ENCODE data around the gene SOHLH2. TPM values are rescaled to one million over a fixed set of nuclear protein-coding genes. Genes with fewer than 3 reads are reported as not detected.
A peak's percentile ranks its signal among the peaks of the same experiment; 100 is the strongest.

The SOHLH2 gene
- total and polyA plus RNA-seq, 2 experiments from 2014 or later, result 3.0 to 7.0 TPM

- no peaks in the 10 kb centered on the region for H3K4me1 ChIP-seq (ENCODE audit: low read depth)
- no peaks in the 10 kb centered on the region for H3K36me3 ChIP-seq
- no peak overlapping the region for H3K27ac ChIP-seq
- DNase-seq (ENCODE audit: low read depth in 1 of 2, low spot score in 1 of 2), result no peak
- no peak for TF ChIP-seq CTCF (IDR thresholded peaks at IDR 0.05; ENCODE audit: low read depth, low read length)
- H3K9me3 ChIP-seq (ENCODE audit: low read depth), result no peaks in the 10 kb centered on the region
- no peak overlapping the region for H3K4me3 ChIP-seq
- H3K27me3 ChIP-seq, result no peaks in the 10 kb centered on the region
These were observed 48.3 kb downstream of the SOHLH2 start for GRCh38 chr13:36166046-36166445.

- no peak overlapping the region for H3K27ac ChIP-seq
- no peak for TF ChIP-seq CTCF (IDR thresholded peaks at IDR 0.05; ENCODE audit: low read depth, low read length)
- H3K9me3 ChIP-seq (ENCODE audit: low read depth), result no peaks in the 10 kb centered on the region
- H3K27me3 ChIP-seq, result no peaks in the 10 kb centered on the region
- no peaks in the 10 kb centered on the region for H3K36me3 ChIP-seq
- H3K4me1 ChIP-seq (ENCODE audit: low read depth), result no peaks in the 10 kb centered on the region
- DNase-seq (ENCODE audit: low read depth in 1 of 2, low spot score in 1 of 2), result peak; percentile 57 to 89
- H3K4me3 ChIP-seq, result no peak overlapping the region
These were observed 50.5 kb downstream of the SOHLH2 start for GRCh38 chr13:36163809-36164308.

- H3K9me3 ChIP-seq (ENCODE audit: low read depth), result no peaks in the 10 kb centered on the region
- no peak for TF ChIP-seq CTCF (IDR thresholded peaks at IDR 0.05; ENCODE audit: low read depth, low read length)
- no peaks in the 10 kb centered on the region for H3K4me1 ChIP-seq (ENCODE audit: low read depth)
- H3K4me3 ChIP-seq, result no peak overlapping the region
- DNase-seq (ENCODE audit: low read depth in 1 of 2, low spot score in 1 of 2), result no peak
- H3K36me3 ChIP-seq, result no peaks in the 10 kb centered on the region
- H3K27me3 ChIP-seq, result no peaks in the 10 kb centered on the region
- H3K27ac ChIP-seq, result no peak overlapping the region
These were observed 51.1 kb downstream of the SOHLH2 start for GRCh38 chr13:36163286-36163685.

- no peaks in the 10 kb centered on the region for H3K9me3 ChIP-seq (ENCODE audit: low read depth)
- peaks cover 3% of the 10 kb centered on the region for H3K27me3 ChIP-seq
- TF ChIP-seq CTCF (IDR thresholded peaks at IDR 0.05; ENCODE audit: low read depth, low read length), result no peak
- peaks cover 2% of the 10 kb centered on the region for H3K4me1 ChIP-seq (ENCODE audit: low read depth)
- H3K36me3 ChIP-seq, result no peaks in the 10 kb centered on the region
- H3K4me3 ChIP-seq, result no peak overlapping the region
- DNase-seq (ENCODE audit: low read depth in 1 of 2, low spot score in 1 of 2), result no peak
- no peak overlapping the region for H3K27ac ChIP-seq
These were observed 54.1 kb downstream of the SOHLH2 start for GRCh38 chr13:36160297-36160696.

GRCh38 chr13:36158611-36159010 is 55.7 kb downstream of the SOHLH2 start:
- DNase-seq (ENCODE audit: low read depth in 1 of 2, low spot score in 1 of 2), result no peak
- H3K4me1 ChIP-seq (ENCODE audit: low read depth), result peaks cover 7% of the 10 kb centered on the region
- no peaks in the 10 kb centered on the region for H3K9me3 ChIP-seq (ENCODE audit: low read depth)
- H3K27me3 ChIP-seq, result peaks cover 3% of the 10 kb centered on the region
- no peaks in the 10 kb centered on the region for H3K36me3 ChIP-seq
- no peak overlapping the region for H3K27ac ChIP-seq
- H3K4me3 ChIP-seq, result no peak overlapping the region
- no peak for TF ChIP-seq CTCF (IDR thresholded peaks at IDR 0.05; ENCODE audit: low read depth, low read length)

- TF ChIP-seq CTCF (IDR thresholded peaks at IDR 0.05; ENCODE audit: low read depth, low read length), result no peak
- H3K4me1 ChIP-seq (ENCODE audit: low read depth), result peaks cover 7% of the 10 kb centered on the region
- no peak overlapping the region for H3K4me3 ChIP-seq
- no peaks in the 10 kb centered on the region for H3K36me3 ChIP-seq
- DNase-seq (ENCODE audit: low read depth in 1 of 2, low spot score in 1 of 2), result no peak
- peaks cover 3% of the 10 kb centered on the region for H3K27me3 ChIP-seq
- H3K9me3 ChIP-seq (ENCODE audit: low read depth), result no peaks in the 10 kb centered on the region
- H3K27ac ChIP-seq, result no peak overlapping the region
These were observed 56.9 kb downstream of the SOHLH2 start for GRCh38 chr13:36157480-36157879.

Data from cardiac muscle cell (in vitro differentiated cells and primary cell).